Middle frontal gyrus (tissue), 1 donor: ENCODE measurements around the gene LZTS3.
"Not testable (repeated sequence)": the region's sequence is repeated elsewhere in the genome, so short reads cannot be mapped to it uniquely, and the experiment has no call there.

Source experiments
- DNase-seq: peaks from one replicate; pipeline ENCODE4 v3.0.0-alpha.2; 2015; ENCODE audit warnings: low spot score; ENCODE audit errors: extremely low spot score

Gene LZTS3

GRCh38 chr20:3167738-3168078 is 5.6 kb downstream of the LZTS3 start:
- no peak for DNase-seq

DNA sequence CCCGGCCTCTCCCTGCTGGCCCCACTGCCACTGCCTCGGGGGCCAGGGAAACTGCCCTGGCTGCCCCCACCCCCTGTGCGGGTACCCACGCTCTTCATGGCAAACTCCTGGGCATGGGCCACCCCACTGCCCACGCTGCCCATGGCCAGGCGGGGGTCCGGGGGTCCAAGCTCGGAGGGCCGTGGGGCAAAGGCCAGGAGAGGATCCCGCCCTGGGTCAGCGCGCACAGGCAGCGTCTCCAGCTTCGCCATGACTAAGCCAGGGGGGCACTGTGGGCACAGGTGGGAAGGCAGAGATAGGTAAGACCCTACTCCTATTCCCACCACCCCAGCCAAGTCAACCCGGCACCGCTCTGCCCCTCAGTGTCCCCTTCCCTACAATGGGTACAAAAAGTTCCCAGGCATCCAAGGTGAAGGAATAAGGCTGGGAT is 6.4 kb downstream of the LZTS3 start:
- no peak for DNase-seq

GRCh38 chr20:3166338-3166912 is 6.9 kb downstream of the LZTS3 start:
- DNase-seq, result no peak

DNA sequence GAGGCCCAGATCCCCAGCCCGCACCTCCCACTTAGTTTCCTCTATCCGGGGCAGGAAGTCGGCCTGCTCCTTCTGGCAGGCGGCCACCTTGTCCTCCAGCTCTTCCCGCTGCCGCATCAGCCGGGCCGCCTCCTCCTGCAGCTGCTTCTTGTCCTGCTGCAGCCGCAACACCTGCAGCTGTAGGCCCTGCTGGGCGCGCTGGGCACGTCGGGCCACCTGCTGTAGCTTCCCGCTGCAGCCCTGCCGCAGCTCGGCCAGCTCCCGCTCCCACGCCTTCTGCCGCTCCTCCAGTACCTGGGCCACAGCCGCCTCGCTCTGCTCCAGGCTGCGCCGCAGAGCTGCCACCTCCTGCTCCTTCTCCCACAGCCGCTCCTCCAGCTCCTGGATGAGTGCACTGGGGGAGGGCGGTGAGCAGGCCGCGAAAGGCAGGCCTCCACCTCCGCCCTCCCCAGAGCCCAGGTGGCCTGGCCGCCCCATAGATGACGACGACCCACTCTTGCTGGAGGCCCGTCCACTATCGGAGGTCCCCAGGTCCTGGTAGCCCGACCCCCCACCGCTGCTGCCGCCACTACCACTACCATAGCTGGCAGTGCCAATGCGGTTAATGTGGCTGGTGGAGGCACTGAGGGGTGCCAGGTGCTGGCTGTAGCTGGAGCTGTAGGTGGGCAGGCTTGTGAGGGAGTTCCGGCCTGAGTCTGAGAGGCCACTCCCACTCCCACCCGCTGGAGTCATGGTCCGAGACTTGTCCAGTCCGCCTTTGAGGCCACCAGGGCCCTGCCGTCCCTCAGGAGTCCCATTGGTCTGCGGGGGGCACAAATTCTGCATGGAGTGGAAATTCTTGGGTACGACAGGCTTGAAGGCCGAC is 7.6 kb downstream of the LZTS3 start:
- no peak for DNase-seq

- no peak for DNase-seq
Measured at GRCh38 chr20:3164763-3165410, 8.5 kb downstream of the LZTS3 start.

DNA sequence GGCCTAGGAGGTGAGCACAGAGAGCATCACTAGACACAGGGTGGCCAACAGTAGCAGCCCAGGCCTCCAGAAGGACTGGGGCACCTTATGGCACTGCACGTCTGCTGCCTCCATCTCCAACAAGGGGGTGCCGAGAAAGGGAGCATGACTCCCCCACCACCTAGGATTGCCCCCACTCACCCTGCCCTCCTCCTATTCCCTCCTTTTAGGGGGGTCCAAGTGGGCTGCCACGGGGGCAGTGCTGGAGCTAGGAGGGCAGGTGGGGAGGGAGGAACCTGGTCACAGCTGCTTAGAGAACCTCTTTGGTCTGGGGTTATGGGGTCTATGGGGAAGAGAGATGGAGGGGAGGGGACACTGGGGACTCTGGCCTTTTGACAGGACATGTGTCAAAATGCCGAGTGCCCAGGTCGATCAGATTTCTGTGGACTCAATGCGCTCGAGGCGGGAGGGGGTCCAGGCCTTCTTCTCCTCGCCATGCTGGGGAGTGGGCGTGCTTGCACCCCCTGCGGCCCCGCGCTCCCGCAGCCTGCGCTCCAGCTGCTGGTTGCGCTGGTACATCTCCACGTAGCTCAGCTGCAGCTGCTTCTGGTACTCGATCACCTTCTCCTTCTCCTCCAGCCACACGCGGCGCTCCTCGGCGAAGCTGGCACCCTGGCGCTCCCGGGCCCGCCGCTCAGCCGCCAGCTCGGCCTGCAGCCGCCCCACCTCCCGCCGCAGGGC is 9.1 kb downstream of the LZTS3 start:
- DNase-seq, result no peak

DNA sequence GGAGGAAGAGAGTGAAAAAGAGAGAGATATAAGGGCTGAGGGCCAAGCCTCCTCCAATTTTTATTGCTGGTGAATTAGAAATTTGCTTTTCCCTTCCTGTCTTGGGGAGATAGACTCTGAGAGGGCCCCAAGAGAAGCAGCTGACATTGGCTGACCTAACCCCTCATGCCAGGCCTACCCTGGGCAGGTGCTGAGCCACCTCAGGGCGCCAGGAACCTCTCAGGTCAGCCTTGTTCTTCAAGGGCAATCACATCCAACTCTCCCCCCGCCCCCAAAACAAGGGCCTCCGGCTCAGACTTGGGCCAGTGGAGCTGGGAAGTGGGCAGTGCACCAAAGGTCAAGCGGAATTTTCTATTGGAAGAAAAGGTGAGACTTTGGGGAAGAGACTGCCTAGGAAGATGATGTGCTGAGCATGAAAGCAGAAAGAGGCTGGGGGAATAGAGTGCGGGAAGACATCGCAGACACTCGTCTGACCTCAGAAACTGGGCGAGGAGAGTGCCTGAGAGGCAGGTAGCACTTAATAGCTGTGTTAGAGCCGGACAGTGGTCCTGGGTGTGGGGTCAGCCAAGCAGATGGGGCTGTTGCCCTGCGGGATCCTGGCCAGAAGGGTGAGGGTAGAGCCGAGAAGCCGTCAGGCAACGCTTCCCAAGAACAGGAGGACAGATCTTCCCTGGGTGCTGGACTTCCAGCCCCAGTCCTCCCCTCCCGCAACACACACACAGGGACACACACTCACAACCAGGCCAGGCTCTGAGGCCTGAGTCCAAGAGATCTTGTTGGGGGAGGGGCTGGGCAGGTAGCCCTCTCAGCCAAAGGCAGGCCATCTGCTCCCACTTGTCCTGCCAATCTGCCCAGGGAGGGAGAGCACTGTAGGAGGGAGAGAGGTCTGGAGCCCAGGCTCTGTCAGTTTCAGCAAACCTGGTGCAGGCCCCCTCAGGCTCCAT is 10.0 kb downstream of the LZTS3 start:
- DNase-seq, result no peak

GRCh38 chr20:3162080-3162611 is 11.2 kb downstream of the LZTS3 start:
- DNase-seq, result no peak

DNA sequence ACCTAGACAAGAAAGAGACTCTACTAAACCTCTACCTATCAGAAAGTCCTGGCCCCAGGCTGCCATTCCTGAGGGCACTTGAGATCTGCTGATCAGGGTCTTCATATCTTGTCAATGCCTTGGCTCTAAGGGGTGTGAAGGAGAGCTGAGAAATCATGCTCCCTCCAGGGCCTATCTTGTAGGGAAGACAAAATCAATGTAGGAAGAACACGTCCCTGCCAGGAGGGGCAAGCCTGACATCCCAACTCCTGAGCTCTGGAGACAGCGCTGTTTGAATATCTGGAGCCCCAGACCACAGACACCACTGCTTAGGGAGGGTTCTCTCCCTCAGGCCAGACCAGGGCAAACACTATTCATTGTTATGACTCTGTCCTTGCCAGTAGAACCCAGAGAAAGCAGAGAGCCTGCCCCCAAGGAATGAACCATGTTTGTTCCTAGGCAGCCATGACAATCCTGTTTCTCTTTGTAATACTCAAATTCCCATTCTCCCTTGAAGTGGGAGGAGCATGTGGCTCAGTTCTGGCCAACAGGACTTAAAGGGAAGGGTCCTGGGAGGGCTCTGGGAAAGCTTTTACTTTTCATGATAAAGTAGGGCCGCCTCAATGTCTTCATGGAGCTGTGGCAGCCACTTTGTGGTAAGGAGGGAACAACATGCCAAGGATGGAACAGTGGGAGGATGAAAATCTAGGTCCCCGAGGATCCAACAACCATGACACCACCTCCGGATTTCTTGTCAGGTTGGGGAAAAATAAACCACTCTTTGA is 11.9 kb downstream of the LZTS3 start:
- no peak for DNase-seq

DNA sequence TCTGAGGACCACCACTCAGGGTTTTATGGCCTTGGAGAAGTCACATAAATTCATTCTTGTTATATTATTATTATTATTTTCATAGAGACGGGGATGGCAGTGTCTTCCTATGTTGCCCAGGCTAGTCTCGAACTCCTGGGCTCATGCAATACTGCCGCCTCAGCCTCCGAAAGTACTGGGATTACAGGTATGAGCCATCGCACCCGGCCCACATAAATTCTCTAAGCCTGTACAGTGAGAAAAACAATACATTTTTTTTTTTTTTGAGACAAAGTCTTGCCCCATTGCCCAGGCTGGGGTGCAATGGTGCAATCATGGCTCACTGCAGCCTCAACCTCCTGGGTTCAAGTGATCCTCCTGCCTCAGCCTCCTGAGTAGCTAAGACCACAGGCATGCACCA is 12.9 kb downstream of the LZTS3 start:
- DNase-seq, result no peak

- DNase-seq, result no peak
Measured at GRCh38 chr20:3158968-3159431, 14.3 kb downstream of the LZTS3 start.

DNA sequence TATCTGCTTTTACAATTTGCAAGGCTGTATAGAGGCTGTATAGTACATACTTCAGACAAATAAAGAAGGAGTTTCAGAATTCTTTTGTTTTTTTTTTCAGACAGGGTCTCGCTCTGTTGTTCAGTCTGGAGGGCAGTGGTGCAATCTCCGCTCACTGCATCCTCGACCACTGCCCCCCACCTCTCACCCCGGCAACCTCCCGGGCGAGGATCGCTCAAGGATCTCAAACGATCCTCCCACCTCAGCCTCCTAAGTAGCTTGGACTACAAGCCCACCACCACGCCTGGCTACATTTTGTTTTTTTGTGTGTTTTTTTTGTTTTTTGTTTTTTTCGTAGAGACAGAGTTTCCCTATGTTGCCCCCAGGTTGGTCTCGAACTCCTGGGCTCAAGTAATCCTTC is 15.5 kb downstream of the LZTS3 start:
- no peak for DNase-seq

GRCh38 chr20:3156811-3157619 is 16.3 kb downstream of the LZTS3 start:
- DNase-seq, result no peak

- not testable (repeated sequence) for DNase-seq
Measured at GRCh38 chr20:3152057-3152644, 21.2 kb downstream of the LZTS3 start.

GRCh38 chr20:3150908-3151307 is 22.4 kb downstream of the LZTS3 start:
- DNase-seq, result no peak

- DNase-seq, result no peak
Measured at GRCh38 chr20:3146732-3147341, 26.5 kb downstream of the LZTS3 start.

- DNase-seq, result no peak
Measured at GRCh38 chr20:3141757-3142156, 31.6 kb downstream of the LZTS3 start.

GRCh38 chr20:3137492-3137891 is 35.9 kb downstream of the LZTS3 start:
- no peak for DNase-seq
